ENCODE measurements around the gene PDE11A.
"Not testable (repeated sequence)": the region's sequence is repeated elsewhere in the genome, so short reads cannot be mapped to it uniquely, and the experiment has no call there.

PDE11A gene

DNA sequence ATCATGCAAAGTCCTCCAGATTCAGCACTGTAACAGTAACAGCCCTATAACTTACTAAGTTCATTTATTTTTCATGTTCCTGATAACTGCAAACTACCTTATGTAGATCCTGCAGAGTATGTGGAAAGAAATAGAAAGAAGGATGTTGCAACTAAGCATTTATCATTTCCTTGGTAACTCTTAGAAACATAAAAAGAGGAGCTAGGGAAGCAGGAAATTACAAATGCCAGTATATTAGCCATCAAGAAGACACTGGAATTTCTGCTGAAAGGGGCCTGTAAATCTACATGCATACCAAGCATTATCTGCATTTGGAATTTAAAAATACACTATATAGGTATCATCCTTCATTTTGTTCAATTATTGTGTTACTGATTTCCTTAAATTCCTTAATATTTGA, 66.8 kb downstream of the PDE11A start:
- H3K36me3 Mint-ChIP-seq (ENCODE audit: low read depth) = no peaks in the 10 kb centered on the region
- H3K4me1 Mint-ChIP-seq (ENCODE audit: low read depth) = no peaks in the 10 kb centered on the region
- no peak overlapping the region for H3K27ac Mint-ChIP-seq
- H3K4me3 Mint-ChIP-seq = no peak overlapping the region
- H3K9me3 Mint-ChIP-seq = no peaks in the 10 kb centered on the region
- peaks cover 9% of the 10 kb centered on the region for H3K27me3 Mint-ChIP-seq

DNA sequence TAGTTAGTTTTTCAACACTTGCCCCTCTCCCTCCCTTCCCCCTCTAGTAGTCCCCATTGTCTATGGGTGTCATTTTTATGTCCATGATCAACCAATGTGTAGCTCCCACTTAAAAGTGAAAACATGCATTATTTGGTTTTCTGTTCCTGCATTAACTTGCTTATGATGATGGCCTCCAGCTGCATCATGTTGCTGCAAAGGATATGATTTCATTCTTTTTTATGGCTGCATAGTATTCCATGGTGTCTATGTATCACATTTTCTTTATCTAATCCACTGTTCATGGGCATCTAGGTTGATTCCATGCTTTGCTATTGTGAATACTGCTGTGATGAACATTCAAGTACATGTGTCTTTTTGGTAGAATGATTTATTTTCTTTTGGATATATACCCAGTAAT, 70.5 kb downstream of the PDE11A start:
- H3K36me3 Mint-ChIP-seq (ENCODE audit: low read depth) = no peaks in the 10 kb centered on the region
- no peak overlapping the region for H3K4me3 Mint-ChIP-seq
- no peaks in the 10 kb centered on the region for H3K4me1 Mint-ChIP-seq (ENCODE audit: low read depth)
- no peak overlapping the region for H3K27ac Mint-ChIP-seq
- peaks cover 13% of the 10 kb centered on the region for H3K27me3 Mint-ChIP-seq
- no peaks in the 10 kb centered on the region for H3K9me3 Mint-ChIP-seq

DNA sequence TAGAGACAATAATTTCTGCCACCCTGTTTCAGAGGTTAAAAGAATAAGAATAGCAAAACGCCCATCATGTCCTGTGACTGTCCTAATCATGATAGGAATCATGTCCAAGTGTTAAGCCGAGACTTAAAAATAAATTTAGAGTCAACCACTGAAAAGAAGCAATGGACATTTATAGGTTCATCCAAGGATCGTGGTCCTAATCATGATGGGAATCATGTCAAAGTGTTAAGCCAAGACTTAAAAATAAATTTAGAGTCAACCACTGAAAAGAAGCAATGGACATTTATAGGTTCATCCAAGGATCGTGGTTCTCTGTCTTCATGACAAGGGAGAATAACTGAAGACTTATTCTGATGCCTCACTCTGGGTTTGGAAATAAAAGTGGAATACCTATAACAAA, 73.6 kb downstream of the PDE11A start:
- Mint-ChIP-seq H3K4me1 (ENCODE audit: low read depth) (no peaks in the 10 kb centered on the region), H3K4me3 (no peak overlapping the region), H3K27me3 (peaks cover 8% of the 10 kb centered on the region), H3K36me3 (ENCODE audit: low read depth) (no peaks in the 10 kb centered on the region), H3K27ac (no peak overlapping the region), H3K9me3 (no peaks in the 10 kb centered on the region)

DNA sequence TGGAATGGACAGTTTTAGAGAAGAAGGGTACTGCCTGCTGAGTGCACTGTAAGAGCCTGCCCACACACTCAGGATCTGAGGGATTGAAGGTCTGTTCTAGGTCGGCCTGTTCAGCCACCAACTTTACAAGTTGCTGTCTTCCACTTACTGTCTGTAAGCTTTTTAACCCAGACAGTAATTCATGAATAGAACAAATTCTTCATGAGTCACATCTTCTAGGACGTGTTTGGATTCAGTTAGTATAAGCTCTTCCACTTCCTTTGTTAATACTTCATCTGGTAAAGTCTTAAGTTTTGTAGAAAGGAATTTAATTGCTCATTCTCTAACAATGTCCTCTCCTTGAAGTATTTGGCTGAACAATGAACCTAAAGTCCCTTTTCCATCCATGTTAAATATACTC, 74.6 kb downstream of the PDE11A start:
- Mint-ChIP-seq H3K27ac (no peak overlapping the region), H3K4me3 (no peak overlapping the region), H3K27me3 (peaks cover 8% of the 10 kb centered on the region), H3K36me3 (ENCODE audit: low read depth) (no peaks in the 10 kb centered on the region), H3K9me3 (no peaks in the 10 kb centered on the region), H3K4me1 (ENCODE audit: low read depth) (no peaks in the 10 kb centered on the region)

DNA sequence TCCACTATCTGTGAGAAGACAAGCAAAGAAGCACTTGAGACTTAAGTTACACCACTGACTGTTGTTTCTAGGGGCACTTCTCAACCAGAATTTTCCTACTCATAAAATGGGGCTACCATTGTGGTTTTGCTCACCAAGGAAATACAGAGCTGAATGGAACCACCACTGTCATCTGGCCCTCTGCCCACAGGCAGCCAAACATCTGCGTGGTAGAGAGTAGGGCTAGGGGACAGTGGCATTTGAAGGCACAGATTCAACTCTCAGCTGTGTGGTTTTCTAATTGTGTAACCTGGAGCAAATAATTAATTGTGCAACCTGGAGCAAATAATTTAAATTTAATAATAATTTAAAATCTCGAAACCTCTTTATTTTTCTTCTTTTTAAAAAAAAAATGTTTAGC, 79.6 kb downstream of the PDE11A start:
- H3K4me1 Mint-ChIP-seq (ENCODE audit: low read depth) = no peaks in the 10 kb centered on the region
- no peaks in the 10 kb centered on the region for H3K9me3 Mint-ChIP-seq
- H3K27ac Mint-ChIP-seq = no peak overlapping the region
- H3K4me3 Mint-ChIP-seq = no peak overlapping the region
- H3K36me3 Mint-ChIP-seq (ENCODE audit: low read depth) = no peaks in the 10 kb centered on the region
- no peaks in the 10 kb centered on the region for H3K27me3 Mint-ChIP-seq

DNA sequence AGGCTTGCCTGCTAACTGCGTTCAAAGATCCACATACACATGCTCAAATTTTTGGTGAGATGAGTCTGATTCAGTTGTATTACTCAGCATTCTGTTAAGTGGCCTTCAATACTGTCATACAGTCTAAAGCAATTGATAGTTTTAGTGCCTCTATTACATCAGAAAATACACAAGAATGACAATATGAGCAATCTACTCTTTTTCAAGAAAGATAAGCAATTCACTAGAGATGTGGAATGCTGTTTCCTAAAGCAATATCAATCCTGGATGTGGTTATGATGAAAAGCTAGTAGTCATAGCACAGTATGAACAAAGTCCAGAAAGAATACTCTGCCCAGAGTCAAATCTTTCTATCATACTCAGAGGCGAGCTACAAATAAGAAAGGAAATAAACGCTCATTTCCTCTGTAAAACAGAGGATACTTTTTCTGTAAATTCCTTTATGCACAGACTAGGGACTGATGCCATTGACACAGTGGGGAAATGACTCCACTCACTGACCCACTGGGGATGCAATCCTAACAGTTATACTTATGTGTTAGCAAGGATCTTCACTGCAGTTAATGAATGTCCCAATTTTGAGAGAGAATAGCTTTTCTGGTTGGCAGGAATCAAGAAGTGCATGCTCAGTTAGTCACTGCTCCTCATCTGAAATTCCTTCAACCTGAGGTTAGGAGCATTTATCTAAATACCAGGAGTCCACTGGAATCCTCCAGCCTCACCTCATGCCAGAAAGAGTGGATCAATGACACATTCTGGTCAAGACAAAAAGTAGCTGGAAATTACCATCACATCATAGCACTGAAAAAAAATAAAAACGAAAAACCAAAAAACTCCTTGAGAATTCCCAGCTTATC, 83.3 kb downstream of the PDE11A start:
- H3K4me1 Mint-ChIP-seq (ENCODE audit: low read depth) = no peaks in the 10 kb centered on the region
- peaks cover 4% of the 10 kb centered on the region for H3K27me3 Mint-ChIP-seq
- no peaks in the 10 kb centered on the region for H3K36me3 Mint-ChIP-seq (ENCODE audit: low read depth)
- no peak overlapping the region for H3K4me3 Mint-ChIP-seq
- no peak overlapping the region for H3K27ac Mint-ChIP-seq
- no peaks in the 10 kb centered on the region for H3K9me3 Mint-ChIP-seq

DNA sequence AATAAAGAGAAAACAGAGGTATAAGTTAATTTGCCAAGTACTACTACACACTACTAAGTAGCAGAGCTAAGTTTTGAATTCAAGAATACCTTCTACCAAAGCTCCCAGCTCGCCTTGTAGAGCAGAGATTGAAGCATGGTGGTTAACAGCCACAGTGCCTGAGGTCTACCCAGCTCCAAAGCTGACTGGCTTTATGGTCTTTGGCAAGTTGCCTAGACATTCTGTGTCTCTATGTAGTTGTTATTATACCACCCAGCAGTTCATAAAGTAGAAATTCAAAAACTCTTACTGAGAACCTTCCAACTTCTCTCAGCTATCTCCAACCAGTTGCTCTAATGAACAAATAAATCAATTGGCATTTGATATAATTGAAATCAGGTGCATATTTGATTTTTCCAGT, 87.8 kb downstream of the PDE11A start:
- Mint-ChIP-seq H3K36me3 (ENCODE audit: low read depth) (no peaks in the 10 kb centered on the region), H3K4me1 (ENCODE audit: low read depth) (no peaks in the 10 kb centered on the region), H3K4me3 (no peak overlapping the region), H3K27ac (no peak overlapping the region), H3K27me3 (peaks cover 4% of the 10 kb centered on the region), H3K9me3 (no peaks in the 10 kb centered on the region)

DNA sequence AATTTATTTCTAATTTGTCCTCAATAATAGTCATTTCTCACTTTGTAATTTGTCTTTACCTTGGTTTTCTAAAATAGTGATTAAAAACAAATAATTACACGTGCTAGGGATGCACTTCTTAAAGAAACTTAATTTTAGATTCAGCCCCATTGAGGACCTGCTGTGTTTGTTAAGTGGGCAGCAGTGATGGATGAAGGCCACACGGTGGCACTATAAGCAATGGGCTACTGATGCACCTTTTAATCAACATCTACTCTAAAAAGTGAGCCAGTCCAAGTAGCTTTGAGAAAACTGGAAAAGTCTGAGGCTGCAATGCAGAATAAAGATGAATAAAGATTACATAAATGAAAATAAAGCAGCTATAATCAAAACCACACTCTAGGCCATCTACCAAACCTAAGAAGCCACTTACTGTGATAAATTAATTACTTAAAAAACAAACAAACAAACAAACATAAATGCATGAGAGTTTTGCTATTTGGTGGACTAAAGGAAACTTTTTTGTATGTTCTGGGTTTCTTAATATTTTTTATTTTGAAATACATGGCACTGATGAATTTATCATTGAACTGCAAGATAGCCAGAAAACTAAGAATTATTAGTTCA, 89.3 kb downstream of the PDE11A start:
- Mint-ChIP-seq H3K9me3 (no peaks in the 10 kb centered on the region), H3K27me3 (peaks cover 4% of the 10 kb centered on the region), H3K27ac (no peak overlapping the region), H3K36me3 (ENCODE audit: low read depth) (no peaks in the 10 kb centered on the region), H3K4me3 (no peak overlapping the region), H3K4me1 (ENCODE audit: low read depth) (no peaks in the 10 kb centered on the region)

DNA sequence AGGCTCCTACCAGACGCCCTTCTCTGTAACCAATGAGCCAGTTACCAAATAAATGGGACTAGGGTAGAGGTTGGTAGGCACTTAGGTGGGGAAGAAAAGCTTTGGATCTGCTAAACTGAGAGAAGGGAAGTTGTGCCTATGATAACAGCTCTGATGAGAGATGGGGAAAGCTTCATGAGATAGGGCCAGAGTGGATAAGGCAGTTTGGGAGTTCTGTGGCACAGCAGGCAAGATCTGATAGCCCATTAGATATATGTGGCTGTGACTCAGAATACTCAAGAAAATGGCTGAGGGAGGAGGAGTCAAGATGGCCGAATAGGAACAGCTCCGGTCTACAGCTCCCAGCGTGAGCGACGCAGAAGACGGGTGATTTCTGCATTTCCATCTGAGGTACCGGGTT, 99.8 kb downstream of the PDE11A start:
- Mint-ChIP-seq H3K9me3 (no peaks in the 10 kb centered on the region), H3K27ac (no peak overlapping the region), H3K4me1 (ENCODE audit: low read depth) (no peaks in the 10 kb centered on the region), H3K27me3 (no peaks in the 10 kb centered on the region), H3K36me3 (ENCODE audit: low read depth) (no peaks in the 10 kb centered on the region), H3K4me3 (no peak overlapping the region)

DNA sequence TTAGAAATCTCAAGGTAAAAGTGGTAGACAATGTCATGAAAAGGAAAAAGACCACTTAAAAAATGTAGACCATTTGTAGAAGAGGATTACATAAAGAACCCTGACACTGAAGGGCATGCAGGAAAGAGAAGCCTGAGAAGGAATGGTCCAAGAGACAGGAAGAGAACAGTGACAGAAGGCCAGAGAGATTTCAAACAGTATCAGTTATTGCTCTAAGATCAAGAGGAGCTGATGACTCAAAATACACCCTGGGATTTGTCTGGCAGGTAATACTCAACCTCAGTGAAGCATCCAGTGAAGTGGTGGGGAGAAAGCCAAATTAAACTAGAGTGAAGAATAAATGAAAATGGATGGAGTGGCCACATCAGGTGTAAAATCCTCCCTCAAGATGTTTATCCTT, 100.5 kb downstream of the PDE11A start:
- no peak overlapping the region for H3K27ac Mint-ChIP-seq

DNA sequence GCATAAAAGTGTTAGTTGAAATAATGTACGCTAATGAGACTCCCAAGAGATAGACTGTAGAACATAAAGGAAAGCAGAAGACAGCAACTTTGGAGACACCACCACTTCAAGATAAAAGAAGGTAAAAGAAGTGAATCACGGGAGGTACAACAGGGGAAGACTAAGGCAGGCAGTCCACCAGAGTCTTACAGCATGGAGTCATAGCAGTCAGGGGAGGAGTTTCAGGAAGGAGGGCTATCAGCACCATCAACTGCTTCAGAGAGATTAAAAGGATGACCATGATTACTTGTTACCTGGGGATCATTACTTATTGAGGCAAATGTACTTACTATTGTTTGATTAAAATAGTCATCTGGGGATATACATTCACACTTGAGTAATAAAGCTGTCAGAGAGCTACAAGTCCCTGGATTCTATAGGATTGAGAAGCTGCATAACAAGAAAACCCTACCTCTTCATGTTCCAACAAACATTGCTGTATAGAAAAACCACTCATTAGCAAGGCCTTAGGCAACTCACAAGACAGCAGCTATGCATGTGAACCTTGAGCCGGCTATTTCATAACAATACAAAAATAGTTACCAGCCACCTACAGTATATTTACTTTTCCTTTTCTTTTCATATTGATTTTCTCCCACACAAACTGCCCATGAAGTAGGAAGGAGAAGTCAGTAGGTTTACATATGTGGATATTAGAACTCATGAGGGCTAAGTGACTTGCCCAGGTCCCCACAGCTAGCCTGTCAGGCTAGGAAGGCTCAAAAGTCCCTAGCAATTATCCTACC, 101.7 kb downstream of the PDE11A start:
- H3K4me1 Mint-ChIP-seq (ENCODE audit: low read depth) = no peaks in the 10 kb centered on the region
- H3K4me3 Mint-ChIP-seq = no peak overlapping the region
- no peaks in the 10 kb centered on the region for H3K9me3 Mint-ChIP-seq
- no peak overlapping the region for H3K27ac Mint-ChIP-seq
- H3K36me3 Mint-ChIP-seq (ENCODE audit: low read depth) = no peaks in the 10 kb centered on the region
- H3K27me3 Mint-ChIP-seq = peaks cover 6% of the 10 kb centered on the region

More for the DNA sequence above, 100.5 kb downstream of the PDE11A start:
- H3K4me3 Mint-ChIP-seq = no peak overlapping the region
- H3K36me3 Mint-ChIP-seq (ENCODE audit: low read depth) = no peaks in the 10 kb centered on the region
- no peaks in the 10 kb centered on the region for H3K27me3 Mint-ChIP-seq
- no peaks in the 10 kb centered on the region for H3K9me3 Mint-ChIP-seq
- no peaks in the 10 kb centered on the region for H3K4me1 Mint-ChIP-seq (ENCODE audit: low read depth)

DNA sequence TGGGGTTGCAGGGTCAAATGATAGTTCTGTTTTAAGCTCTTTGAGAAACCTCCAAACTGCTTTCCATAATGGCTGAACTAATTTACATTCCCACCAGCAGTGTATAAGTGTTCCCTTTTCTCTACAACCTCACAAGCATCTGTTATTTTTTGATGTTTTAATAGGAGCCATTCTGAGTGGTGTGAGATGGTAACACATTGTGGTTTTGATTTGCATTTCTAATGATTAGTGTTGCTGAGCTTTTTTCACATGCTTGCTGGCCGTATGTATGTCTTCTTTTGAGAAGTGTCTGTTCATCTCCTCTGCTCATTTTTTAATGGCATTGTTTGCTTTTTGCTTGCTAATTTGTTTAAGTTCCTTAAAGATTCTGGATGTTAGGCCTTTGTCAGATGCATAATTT, 107.7 kb downstream of the PDE11A start:
- Mint-ChIP-seq H3K36me3 (ENCODE audit: low read depth) (no peaks in the 10 kb centered on the region), H3K9me3 (no peaks in the 10 kb centered on the region), H3K4me1 (ENCODE audit: low read depth) (no peaks in the 10 kb centered on the region), H3K27ac (no peak overlapping the region), H3K27me3 (peaks cover 6% of the 10 kb centered on the region), H3K4me3 (no peak overlapping the region)

DNA sequence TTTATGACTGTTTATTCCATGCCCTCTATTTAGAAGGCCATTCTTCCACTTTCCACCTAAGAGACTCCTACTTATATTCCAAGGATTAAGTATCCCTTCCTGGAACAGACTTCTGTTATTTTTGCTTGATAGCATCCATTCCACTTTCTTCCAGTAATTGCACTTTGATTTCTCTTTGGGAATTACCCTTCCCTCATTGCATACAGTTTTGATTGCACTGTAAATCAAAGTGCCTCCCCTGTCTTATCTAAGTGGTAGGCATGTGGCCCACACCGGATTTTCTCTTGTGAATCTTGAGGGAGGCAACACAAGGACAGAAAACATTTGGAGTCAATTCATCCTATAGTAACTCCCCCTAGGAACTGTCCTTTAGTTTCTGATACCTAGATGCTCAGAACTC, 120.4 kb downstream of the PDE11A start:
- no peaks in the 10 kb centered on the region for H3K36me3 Mint-ChIP-seq (ENCODE audit: low read depth)
- H3K4me1 Mint-ChIP-seq (ENCODE audit: low read depth) = no peaks in the 10 kb centered on the region
- H3K27ac Mint-ChIP-seq = no peak overlapping the region
- H3K27me3 Mint-ChIP-seq = no peaks in the 10 kb centered on the region
- no peaks in the 10 kb centered on the region for H3K9me3 Mint-ChIP-seq
- H3K4me3 Mint-ChIP-seq = no peak overlapping the region

DNA sequence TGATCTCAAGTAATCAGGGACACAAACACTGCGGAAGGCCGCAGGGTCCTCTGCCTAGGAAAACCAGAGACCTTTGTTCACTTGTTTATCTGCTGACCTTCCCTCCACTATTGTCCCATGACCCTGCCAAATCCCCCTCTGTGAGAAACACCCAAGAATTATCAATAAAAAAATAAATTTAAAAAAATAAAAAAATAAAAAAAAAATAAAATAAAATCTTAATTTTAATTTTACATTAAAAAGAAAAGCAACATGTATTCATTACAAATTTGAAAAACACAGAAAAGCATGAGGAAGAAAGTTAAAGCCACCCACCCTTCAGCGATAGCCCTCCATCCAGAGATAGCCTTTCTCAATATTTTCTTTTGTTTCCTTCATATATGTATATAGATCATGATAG, 125.0 kb downstream of the PDE11A start:
- H3K27ac Mint-ChIP-seq; H3K9me3 Mint-ChIP-seq; H3K27me3 Mint-ChIP-seq; H3K4me1 Mint-ChIP-seq (ENCODE audit: low read depth); H3K36me3 Mint-ChIP-seq (ENCODE audit: low read depth); H3K4me3 Mint-ChIP-seq: not testable (repeated sequence)

DNA sequence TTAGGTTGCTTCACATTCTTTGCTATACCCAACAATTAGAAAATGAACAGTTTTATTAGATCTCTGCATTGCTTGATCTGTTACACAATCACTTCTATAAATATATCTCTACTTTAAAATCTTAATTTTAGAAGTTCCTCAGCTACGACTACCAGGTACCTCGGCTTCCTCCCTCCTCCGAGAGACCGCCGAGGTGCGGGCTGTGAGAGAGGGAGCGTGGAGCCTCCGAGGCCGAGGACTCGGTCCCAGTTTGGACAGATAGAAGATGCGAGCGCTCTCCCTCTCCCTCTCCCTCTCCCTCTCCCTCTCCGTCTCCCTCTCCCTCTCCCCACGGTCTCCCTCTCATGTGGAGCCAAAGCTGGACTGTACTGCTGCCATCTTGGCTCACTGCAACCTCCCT, 128.0 kb downstream of the PDE11A start:
- not testable (repeated sequence) for H3K4me1 Mint-ChIP-seq (ENCODE audit: low read depth); H3K4me3 Mint-ChIP-seq; H3K36me3 Mint-ChIP-seq (ENCODE audit: low read depth); H3K9me3 Mint-ChIP-seq; H3K27ac Mint-ChIP-seq; H3K27me3 Mint-ChIP-seq

Data from stimulated activated naive CD8-positive, alpha-beta T cell treated with anti-CD3 and anti-CD28 coated beads, Interleukin-15, Interleukin-2, amounts not matched to agents 100 ng/mL and 50 ng/mL, for 24 hours (primary cell).